ENCODE data around the gene TRPM4. TPM values are rescaled to one million over a fixed set of nuclear protein-coding genes. Genes with fewer than 3 reads are reported as not detected.
"Not testable (repeated sequence)": the region's sequence is repeated elsewhere in the genome, so short reads cannot be mapped to it uniquely, and the experiment has no call there.

TRPM4 gene
- total RNA-seq, 1 donor from 2014 or later, result 24.8 TPM

- DNase-seq, result no peak
- ATAC-seq (ENCODE audit: poor library complexity), result no peak
Measured at GRCh38 chr19:49167857-49168409, 10.3 kb downstream of the TRPM4 start.

DNA sequence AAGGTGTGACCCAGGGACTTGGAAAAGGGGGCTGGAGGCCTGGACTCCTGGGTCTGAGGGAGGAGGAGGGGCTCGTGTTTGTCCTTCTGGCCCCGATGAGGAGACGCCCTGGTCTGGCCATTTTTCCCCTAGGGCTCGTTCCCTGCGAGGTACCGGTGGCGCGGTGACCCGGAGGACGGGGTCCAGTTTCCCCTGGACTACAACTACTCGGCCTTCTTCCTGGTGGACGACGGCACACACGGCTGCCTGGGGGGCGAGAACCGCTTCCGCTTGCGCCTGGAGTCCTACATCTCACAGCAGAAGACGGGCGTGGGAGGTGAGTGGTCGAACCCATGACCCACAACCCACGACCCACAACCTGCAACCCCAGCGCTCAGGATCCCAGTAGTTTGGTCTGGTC is 10.8 kb downstream of the TRPM4 start:
- ATAC-seq (ENCODE audit: poor library complexity), result no peak
- no peak for DNase-seq
- intact Hi-C loops (cut with DNase I), result no loop called here

More at GRCh38 chr19:49167857-49168409, 10.3 kb downstream of the TRPM4 start:
- intact Hi-C loops (cut with DNase I), result no loop called here

DNA sequence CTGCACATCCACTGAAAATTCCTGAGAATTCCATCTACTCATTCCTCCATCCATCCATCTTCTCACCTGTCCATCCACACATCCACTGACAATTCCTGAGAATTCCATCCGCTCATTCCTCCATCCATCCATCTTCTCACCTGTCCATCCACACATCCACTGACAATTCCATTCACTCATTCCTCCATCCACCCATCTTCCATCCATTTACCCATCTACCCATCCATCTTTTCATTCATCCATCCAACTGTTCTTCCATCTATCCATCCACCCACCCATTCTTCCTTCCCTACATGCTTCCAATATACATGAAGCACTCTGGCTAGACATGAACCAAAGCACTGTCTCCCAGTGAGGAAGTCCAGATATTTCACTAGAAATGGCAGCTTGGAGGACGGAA is 15.6 kb downstream of the TRPM4 start:
- ATAC-seq (ENCODE audit: poor library complexity) (no peak), DNase-seq (no peak)
- intact Hi-C loops (cut with DNase I), result no loop called here

DNA sequence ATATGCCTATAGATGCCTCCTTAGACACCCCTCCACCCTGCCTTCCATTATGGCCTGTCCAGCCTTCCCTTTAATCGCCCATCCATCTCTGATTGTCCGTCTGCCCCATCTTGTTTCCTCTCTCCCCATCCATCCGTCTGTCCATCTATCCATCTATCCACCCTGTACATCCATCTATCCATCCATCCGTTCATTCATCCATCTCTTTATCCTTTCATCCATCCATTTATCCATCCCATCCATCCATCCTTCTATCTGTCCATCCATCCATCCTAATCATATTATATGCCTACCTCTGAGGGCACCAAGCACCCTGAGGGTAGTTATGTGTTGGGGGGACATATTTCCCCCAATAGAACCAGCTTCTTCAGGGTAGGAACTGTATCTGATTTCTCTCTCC is 23.1 kb downstream of the TRPM4 start:
- intact Hi-C loops (cut with DNase I), result no loop called here
- no peak for ATAC-seq (ENCODE audit: poor library complexity)
- DNase-seq, result no peak

DNA sequence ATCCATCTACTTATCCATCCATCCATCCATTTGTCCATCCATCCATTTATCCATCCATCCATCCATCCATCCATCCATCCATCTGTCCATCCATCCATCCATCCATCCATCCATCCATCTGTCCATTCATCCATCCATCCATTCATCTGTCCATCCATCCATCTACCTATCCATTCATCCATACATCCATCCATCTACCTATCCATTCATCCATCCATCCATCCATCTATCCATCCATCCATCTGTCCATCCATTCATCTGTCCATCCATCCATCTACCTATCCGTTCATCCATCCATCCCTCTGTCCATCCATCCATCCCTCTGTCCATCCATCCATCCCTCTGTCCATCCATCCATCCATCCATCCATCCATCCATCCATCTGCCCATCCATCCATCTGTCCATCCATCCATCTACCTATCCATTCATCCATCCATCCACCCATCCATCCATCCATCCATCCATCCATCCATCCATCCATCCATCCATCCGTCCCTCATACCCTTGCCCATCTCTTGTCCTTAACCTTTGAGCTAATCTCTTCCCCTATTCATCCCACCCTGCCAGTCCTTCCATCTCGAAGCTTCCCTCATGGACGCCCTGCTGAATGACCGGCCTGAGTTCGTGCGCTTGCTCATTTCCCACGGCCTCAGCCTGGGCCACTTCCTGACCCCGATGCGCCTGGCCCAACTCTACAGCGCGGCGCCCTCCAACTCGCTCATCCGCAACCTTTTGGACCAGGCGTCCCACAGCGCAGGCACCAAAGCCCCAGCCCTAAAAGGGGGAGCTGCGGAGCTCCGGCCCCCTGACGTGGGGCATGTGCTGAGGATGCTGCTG is 24.6 kb downstream of the TRPM4 start:
- DNase-seq; intact Hi-C loops (cut with DNase I); ATAC-seq (ENCODE audit: poor library complexity): not testable (repeated sequence)

- ATAC-seq (ENCODE audit: poor library complexity) (peak; percentile 25), DNase-seq (no peak)
- intact Hi-C loops (cut with DNase I), result no loop called here
Measured at GRCh38 chr19:49182848-49183375, 25.3 kb downstream of the TRPM4 start.

DNA sequence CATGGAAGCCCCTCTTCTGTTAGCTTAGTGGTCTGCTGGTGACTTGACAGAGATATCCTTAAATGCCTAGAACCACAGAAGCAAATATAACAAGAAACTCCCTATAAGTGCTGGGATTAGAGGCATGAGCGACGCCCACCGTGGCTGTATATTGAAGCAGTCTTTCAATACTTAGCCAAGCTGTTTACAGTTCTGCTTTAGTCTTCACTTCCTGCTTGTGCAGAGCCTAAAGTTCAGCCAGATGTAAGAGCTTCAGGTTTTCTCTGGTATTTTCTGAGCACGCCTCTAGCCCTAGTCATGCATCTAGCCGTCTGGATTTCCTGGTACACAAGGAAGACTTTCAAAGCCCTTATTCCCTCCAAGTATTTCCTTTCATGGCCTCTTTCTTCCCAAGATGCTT is 28.5 kb downstream of the TRPM4 start:
- DNase-seq (no peak), ATAC-seq (ENCODE audit: poor library complexity) (no peak)
- intact Hi-C loops (cut with DNase I), result no loop called here

- DNase-seq (no peak), ATAC-seq (ENCODE audit: poor library complexity) (no peak)
- intact Hi-C loops (cut with DNase I), result no loop called here
Measured at GRCh38 chr19:49188626-49189200, 31.1 kb downstream of the TRPM4 start.

DNA sequence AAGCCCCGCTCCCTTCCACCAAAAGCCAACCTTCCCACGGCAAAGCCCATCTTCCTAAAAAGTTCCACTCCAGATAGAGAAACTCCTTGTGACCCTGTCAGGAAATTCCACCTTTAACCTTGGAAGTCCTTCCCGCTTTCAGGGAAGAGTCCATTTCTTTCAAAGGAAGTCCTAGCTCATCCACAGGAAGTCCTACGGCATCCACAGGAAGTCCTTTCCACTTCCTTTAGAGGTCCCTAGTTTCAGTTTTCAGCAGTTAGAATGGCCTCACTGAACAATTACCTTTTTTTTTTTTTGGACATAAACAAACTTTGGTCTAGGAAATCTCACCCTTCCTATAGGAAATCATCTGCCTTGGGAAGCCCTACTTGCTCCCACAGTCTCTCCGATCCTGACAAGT is 31.7 kb downstream of the TRPM4 start:
- DNase-seq, result no peak
- ATAC-seq (ENCODE audit: poor library complexity), result no peak
- intact Hi-C loops (cut with DNase I), result no loop called here

DNA sequence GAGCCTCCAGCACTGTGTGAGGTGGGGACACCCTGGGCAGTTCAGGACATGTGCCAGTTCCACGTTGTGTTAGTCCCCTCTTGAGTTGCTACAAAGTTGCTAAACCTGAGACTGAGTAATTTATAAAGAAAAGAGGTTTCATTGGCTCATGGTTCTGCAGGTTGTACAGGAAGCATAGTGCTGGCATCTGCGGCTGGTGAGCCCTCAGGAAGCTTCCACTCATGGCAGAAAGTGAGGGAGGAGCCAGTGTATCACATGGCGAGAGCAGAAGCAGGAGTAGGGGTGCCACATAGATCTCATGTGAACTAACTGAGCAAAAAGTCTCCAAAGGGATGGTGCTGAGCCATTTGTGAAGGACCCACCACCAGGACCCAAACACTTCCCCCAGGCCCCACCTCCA is 33.2 kb downstream of the TRPM4 start:
- DNase-seq, result no peak
- intact Hi-C loops (cut with DNase I), result no loop called here
- ATAC-seq (ENCODE audit: poor library complexity), result no peak

DNA sequence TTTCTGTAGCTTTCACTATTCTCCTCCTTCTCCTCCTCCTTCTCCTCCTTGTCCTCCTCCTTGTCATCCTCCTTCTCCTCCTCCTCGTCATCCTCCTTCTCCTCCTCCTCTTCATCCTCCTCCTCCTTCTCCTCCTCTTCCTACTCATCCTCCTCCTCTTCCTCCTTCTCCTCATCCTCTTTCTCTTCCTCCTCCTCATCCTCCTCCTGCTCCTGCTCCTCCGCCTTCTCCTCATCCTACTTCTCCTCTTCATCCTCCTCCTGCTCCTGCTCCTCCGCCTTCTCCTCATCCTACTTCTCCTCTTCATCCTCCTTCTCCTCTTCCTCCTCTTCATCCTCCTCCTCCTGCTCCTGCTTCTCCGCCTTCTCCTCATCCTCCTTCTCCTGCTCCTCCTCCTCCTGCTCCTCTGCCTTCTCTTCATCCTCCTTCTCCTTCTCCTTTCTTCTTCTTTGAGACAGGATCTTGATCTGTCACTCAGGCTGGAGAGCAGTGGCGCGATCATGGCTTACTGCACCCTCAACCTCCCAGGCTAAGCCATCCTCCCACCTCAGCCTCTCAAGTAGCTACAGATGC is 36.3 kb downstream of the TRPM4 start:
- intact Hi-C loops (cut with DNase I), result no loop called here
- ATAC-seq (ENCODE audit: poor library complexity), result no peak
- DNase-seq, result no peak

DNA sequence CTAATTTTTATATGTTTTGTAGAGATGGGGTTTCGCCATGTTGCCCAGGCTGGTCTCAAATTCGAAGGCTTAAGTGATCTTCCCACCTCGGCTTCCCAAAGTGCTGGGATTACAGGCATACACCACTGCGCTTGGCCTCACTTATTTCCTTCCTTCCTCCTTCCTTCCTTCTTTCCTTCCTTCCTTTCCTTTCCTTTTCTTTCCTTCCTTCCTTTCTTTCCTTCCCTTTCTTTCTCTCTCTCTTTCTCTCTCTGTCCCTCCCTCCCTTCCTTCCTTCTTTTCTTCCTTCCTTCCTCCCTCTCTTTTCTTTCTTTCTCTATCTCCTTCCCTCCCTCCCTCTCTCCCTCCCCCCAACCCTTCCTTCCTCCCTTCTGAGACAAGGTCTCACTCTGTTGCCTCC is 36.8 kb downstream of the TRPM4 start:
- intact Hi-C loops (cut with DNase I), result no loop called here
- ATAC-seq (ENCODE audit: poor library complexity) (no peak), DNase-seq (no peak)

GRCh38 chr19:49196527-49197240 is 39.1 kb downstream of the TRPM4 start:
- ATAC-seq (ENCODE audit: poor library complexity), result peak; percentile 94
- intact Hi-C loops (cut with DNase I), result loop anchor here (5.0 kb wide), 1 partner anchor 99 kb away; no protein-coding TSS in a partner anchor

DNA sequence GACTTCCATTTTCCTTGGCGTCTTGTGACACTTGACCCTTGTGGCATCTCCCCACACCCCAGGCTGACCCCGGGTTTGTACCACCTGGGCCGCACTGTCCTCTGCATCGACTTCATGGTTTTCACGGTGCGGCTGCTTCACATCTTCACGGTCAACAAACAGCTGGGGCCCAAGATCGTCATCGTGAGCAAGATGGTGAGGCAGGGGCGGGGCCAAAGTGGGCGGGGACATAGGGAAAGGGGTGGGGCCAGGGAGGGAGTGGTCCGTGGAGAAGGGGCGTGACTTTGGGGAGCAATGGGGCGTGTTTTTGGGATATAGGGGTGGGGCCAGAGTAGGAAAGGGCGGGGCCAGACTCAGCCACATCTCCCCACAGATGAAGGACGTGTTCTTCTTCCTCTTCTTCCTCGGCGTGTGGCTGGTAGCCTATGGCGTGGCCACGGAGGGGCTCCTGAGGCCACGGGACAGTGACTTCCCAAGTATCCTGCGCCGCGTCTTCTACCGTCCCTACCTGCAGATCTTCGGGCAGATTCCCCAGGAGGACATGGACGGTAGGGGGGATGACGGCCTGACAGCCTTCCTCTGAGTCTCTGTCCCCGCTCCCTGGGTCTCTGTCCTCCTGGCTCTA is 42.8 kb downstream of the TRPM4 start:
- intact Hi-C loops (cut with DNase I), result no loop called here
- DNase-seq (no peak), ATAC-seq (ENCODE audit: poor library complexity) (no peak)

More at GRCh38 chr19:49196527-49197240, 39.1 kb downstream of the TRPM4 start:
- DNase-seq, result peak; percentile 71

DNA sequence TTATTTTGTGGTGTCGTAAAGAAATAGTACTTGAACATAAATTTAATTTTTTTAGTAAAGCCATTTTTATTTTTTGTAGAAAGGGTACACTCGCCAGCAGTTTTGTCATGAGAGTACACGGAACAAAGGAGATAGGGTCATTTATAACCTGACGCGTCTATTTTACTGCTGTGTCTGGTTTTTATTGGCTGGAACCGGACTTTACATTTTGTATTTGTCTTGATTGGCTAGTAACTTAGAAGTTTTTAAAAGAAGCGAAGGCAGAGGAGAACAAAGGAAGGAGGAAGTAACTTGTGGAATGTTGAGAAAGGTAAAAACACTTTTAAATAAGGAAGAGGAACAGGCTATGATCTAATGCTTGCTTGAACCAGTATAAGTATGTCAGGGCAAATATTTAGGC is 43.5 kb downstream of the TRPM4 start:
- DNase-seq (no peak), ATAC-seq (ENCODE audit: poor library complexity) (no peak)
- intact Hi-C loops (cut with DNase I), result no loop called here

DNA sequence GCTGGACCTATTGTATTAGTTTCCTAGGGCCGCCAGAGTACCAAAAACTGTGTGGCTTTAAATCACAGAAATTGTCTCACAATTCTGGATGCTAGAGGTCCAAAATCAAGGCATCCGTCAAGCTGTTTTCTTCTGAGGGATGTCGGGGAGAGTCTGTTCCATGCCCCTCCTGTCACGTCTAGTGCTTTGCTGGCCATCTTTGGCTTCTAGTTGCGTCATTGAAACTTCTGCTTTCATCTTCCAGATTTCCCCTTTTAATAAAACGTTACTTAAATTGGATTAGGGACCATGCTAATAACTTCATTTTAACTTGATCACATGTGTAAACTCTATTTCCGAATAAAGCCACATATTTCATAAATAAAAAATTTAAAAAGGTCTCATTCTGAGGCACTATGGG is 47.5 kb downstream of the TRPM4 start:
- ATAC-seq (ENCODE audit: poor library complexity), result no peak
- no peak for DNase-seq
- intact Hi-C loops (cut with DNase I), result no loop called here

DNA sequence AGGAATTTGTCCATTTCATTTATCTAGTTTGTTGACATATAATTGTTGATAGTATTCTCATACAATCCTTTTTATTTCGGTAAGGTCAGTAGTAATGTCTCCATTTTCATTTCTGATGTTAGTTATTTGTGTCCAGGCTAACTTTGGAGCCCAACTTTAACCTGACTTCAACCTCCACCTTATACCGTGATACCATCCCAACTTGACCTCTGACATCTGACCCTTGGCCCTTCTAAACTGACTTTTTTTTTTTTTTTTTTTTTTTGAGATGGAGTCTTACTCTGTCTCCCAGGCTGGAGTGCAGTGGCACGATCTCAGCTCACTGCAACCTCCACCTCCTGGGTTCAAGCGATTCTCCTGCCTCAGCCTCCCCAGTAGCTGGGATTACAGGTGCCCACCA is 51.9 kb downstream of the TRPM4 start:
- DNase-seq; ATAC-seq (ENCODE audit: poor library complexity); intact Hi-C loops (cut with DNase I): not testable (repeated sequence)

GRCh38 chr19:49210108-49210900 is 52.7 kb downstream of the TRPM4 start:
- DNase-seq, result peak; percentile 47
- intact Hi-C loops (cut with DNase I), result no loop called here
- ATAC-seq (ENCODE audit: poor library complexity), result peak; percentile 40

All from Right ventricle myocardium superior (tissue), 1 donor.